Measurements from ENCODE around the gene WNT3.
"Not testable (repeated sequence)": the region's sequence is repeated elsewhere in the genome, so short reads cannot be mapped to it uniquely, and the experiment has no call there.

WNT3 gene, protein sequence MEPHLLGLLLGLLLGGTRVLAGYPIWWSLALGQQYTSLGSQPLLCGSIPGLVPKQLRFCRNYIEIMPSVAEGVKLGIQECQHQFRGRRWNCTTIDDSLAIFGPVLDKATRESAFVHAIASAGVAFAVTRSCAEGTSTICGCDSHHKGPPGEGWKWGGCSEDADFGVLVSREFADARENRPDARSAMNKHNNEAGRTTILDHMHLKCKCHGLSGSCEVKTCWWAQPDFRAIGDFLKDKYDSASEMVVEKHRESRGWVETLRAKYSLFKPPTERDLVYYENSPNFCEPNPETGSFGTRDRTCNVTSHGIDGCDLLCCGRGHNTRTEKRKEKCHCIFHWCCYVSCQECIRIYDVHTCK

DNA sequence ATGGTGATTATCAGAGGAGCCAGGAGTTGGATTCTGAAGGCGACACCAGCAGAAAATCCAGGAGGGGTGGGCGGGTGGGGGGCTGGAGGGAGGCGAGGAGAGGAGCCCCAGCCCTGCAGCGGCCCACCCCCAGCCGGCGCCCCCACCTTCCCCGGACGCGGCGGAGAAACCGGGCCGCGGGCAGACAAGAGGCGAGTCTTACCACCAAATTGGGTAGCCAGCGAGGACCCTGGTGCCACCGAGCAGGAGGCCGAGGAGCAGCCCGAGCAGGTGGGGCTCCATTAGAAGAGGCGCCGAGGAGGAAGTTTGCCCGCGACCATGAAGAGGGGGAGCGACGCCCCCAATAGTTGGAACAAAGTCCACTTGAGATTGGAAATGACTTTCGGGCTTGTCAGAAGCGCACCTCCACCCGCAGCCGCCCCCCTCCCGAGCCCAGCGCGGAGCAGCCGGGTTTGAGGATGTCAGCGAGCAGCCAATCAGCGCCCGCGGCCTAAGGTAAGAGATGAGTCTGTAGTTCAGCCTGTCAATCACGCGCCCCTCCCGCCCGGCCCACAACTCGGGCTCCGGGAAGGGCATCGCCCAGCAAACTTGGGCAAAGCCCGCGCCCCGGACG, at the start of gene WNT3:
Gene WNT3, minus strand, starts transcription at position 377 of the 613 bp plus-strand sequence. Its CDS starts 95 bp downstream, at position 282.
- H3K27ac ChIP-seq: no peak within 1 kb of the TSS
- no peak for DNase-seq (ENCODE audit: low read depth, low spot score)

DNA sequence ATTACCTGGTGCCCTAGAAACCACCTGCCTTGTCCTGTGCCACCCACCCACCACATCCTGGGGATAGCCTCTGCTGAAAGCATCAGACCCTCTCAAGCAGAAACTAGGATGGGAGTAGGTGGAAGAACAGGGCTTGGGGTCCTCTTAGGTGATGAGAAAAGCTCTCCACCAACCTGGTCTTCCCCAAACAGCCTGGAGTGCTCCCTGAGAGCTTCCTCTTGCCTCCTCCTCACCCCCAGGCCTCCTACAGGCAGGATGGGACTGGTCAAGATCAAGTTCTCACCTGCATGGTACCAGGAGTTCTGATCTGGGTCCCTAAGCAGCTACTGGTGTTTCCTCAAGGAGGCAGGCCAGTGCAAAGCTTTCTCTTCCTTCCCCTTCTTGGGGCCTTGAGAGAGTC, 48.3 kb upstream of the WNT3 start:
- H3K27ac ChIP-seq: no peak overlapping the region
- no peak for DNase-seq (ENCODE audit: low read depth, low spot score)

DNA sequence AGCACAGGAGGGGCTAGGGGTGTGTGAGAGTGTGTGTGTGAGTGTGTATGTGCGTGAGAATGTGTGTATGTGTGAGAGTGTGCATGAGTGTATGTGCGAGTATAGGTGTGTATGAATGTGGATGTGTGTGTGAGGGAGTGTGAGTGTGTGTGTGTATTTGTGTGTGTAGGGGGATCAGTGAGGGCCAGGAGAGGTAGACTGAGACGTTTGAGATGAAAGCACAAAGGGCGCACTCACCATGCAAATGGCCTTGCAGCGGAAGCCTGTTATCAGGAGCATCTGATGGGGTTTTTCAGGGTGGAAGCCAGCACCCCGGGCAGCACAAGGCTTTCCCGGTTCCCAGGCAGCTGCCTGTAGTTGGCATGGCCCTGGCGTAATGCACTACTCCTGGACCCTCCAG, 47.8 kb upstream of the WNT3 start:
- DNase-seq (ENCODE audit: low read depth, low spot score): no peak
- H3K27ac ChIP-seq: no peak overlapping the region

DNA sequence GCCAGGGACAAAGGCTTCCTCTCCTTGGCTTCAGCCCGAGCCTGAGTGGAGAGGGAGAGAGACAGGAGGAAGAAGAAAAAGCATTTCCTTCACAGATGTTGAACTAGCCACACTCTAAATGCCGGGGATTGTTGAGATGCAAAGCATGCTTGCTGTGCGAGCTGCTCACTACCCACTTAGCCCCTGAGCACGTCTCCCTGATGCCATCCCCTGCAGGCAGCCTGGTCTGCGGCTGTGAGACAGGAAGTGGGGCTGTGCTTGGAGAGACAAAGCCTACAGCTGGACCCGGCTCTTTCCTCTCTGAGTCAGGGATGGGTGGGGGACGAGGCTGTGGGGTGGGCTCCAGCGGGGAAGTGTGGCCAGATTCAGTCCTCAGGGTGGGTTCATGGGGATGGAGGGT, 46.6 kb upstream of the WNT3 start:
- DNase-seq (ENCODE audit: low read depth, low spot score): no peak
- H3K27ac ChIP-seq: no peak overlapping the region

DNA sequence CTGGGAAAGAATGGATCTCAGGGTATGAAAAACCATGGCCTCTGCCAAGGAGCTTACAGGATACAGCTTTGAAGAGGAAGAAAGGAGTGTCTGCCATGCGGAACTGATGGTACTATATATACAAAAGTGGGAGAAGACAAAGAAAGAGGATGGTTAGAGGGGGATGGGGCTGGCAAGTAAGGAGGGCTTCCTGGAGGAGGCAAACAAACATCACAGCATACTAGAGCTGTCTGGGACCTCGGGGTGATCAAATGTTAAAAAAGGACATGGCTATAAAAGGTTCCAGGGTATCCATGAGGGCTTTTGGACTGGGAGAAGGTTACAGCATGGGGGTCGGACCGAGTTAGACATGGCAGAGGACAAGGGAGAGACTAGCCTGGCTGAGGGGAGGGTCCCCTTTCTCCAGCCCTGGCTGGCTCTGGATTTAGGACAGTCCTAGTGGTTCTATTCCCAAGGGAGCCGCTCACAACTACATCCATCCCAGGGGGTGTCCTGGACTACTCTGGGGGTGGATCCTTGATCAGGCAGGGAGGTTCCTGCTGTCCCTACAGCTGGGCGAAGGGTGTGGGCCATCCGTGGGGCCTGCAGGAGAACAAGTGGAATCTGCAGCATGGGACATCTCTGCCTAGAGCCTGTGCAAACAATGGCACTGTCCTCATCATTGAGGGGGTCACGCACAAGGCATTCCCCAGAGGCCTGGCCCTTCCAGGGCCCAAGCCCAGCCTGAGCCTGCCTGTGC, 45.1 kb upstream of the WNT3 start:
- DNase-seq (ENCODE audit: low read depth, low spot score): no peak
- no peak overlapping the region for H3K27ac ChIP-seq

DNA sequence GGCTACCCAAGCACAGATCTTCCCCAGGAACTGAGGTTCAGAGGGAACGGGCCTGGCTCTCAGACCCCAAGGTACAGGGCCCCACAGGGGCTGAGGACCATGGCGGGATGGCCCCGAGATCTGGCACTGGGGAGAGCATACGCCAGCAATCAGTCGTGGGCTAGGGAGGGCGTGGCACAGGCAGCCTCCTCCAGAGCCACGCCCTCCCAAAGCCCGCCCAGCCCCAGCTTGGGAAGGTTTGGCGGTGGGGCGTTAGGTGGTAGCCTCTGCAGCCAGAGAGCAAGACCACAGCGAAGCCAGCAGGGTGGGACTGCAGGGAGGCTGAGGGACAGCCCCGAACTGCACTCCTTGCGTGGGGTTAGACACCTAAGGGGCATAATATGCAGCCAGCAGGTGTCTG, 44.5 kb upstream of the WNT3 start:
- no peak for DNase-seq (ENCODE audit: low read depth, low spot score)
- no peak overlapping the region for H3K27ac ChIP-seq

DNA sequence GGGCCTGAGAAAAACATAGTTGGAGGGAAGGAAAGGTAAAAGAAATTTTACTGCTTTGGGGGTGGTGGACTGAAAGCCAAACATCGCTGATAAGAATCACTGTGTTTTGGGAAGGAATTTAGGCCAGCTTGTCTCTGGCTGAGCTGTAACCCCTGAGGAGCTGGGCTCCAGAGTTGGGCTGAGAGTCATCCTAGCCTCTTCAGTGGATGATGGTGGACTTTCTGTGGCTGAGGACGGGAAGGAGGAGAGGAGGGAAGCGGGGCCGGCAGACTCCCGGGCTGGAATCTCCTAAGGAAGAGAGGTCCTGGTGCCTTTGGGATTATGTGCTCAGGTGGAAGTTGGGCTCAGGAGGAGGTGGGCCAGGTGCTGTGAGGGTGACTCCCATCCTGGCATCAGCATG, 41.5 kb upstream of the WNT3 start:
- DNase-seq (ENCODE audit: low read depth, low spot score): no peak
- H3K27ac ChIP-seq: no peak overlapping the region

DNA sequence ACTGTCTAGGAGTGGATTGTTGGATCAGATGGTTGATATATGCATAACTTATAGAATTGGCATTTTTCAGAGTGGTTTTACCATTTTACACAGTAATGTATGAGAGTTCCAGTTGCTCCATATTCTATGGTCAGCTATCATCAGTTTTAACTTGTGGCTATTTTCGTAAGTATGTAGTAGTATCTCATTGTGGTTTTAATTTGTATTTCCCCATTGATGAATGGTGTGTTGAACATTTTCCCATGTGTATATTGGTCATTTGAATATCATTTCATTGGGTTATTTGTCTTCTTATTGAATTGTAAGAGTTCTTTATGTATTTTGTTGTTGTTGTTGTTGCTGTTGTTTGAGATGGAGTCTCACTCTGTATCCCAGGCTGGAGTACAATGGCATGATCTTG, 39.1 kb upstream of the WNT3 start:
- DNase-seq (ENCODE audit: low read depth, low spot score): no peak
- H3K27ac ChIP-seq: no peak overlapping the region

DNA sequence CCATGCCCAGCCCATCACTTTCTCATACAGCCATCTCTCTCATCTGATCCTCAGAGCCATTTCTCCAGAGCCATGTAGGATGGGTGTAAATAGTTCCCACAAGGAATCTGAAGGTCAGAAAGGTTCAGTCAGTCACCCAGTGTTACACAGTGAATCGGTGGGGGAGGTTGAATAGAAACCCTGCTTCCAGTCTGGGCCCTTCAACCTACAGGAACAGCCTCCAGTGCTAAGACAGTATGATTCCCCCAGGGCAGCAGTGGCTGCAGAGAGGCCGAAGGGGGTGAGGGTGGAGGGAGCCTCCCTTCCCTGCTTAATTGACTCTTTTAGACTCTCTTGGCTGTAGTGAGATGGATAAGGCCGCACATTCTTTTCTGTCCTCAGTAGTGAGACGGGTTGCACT, 36.5 kb upstream of the WNT3 start:
- no peak for DNase-seq (ENCODE audit: low read depth, low spot score)
- H3K27ac ChIP-seq: no peak overlapping the region

DNA sequence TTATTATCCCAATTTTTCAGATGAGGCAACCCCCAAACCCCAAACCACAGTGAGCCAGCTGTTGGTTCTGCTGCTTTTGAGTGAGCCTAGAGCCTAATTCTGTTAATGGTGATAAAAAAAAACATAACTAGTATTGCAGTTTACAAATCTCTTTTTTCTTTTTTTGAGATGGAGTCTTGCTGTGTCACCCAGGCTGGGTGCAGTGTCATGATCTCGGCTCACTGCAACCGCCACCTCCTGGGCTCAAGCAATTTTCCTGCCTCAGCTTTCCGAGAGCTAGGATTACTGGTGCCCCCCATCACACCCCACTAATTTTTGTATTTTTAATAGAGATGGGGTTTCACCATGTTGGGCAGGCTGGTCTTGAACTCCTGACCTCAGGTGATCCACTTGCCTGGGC, 36.0 kb upstream of the WNT3 start:
- H3K27ac ChIP-seq: no peak overlapping the region

DNA sequence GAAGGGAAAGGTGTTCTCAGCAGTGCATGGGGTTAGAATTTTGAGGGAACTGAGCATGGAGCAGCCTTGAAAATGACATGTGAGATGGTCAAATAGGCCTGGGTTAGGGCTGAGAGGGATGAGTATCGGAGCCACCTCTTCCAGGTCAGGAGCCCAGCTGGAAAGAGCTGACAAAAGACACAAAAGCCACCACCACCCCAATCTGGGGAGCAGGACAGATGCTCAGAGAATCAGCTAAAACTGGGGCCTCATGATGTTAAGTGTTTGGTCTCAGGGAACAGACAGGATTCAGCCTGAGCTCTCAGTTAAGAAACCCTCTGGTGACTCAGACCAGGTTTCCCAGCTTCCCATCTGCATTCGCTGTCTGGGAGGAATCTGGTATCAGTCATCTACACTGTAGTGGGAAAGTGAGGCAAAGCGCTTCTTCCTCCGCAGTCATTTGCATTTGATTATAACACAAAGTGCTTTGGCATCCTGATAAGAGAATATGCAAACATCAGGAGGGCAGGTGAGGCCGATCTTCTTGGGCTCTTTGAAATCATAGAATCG, 35.5 kb upstream of the WNT3 start:
- no peak overlapping the region for H3K27ac ChIP-seq
- no peak for DNase-seq (ENCODE audit: low read depth, low spot score)

More for the DNA sequence above, 36.0 kb upstream of the WNT3 start:
- no peak for DNase-seq (ENCODE audit: low read depth, low spot score)

DNA sequence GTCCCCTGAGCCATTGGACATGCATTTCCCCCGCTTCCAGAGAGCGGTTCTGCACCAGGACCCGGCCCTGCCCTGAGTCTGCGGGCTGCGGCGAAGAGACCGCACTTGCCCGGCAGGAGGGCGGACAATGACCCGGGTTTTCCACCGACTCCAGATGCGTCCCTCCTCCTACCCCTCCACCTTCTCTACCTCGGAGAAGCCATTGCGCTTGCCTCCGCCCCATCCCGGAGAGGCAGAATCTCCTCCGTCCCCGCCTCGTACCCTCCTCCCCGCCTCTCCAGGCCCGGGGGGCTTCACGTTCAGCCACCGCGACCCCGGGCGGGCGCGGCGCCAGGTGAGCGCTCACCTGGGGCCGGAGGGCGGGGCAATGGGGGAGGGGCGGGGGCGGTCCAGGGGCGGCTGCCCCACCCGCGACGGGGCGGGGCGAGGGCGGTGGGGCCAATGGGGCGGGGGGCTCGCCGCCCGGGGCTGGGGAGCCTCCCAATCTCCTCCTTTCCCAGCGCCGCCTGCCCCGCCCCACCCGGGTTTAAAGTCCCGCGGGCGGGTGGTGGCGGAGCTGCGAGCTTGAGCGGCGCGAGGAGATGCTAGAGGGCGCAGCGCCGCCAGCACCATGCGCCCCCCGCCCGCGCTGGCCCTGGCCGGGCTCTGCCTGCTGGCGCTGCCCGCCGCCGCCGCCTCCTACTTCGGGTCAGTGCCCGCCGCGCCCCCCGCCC, 32.7 kb upstream of the WNT3 start, which contains the start of gene WNT9B:
Gene WNT9B, plus strand, starts transcription at position 555 of the 713 bp plus-strand sequence. Its CDS starts 56 bp downstream, at position 611.
- no peak for DNase-seq (ENCODE audit: low read depth, low spot score)
- H3K27ac ChIP-seq: no peak within 1 kb of the TSS

DNA sequence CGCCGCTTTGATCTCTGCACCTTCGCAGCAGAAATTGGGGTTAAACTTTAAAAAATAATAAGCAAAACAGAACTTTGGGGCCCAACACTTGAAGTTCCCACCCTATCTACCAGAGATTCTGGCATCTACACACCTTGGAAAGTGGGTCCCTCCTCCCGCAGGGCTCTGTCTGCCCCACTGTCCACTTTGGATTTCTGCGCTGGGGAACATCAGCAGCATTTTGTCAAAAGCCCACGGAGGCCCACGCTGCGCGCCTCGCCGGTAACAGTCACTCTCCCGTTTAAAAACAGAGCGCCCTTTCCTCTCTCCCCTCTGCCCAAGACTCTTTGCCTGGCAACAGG, 32.2 kb upstream of the WNT3 start:
- H3K27ac ChIP-seq: no peak overlapping the region
- DNase-seq (ENCODE audit: low read depth, low spot score): no peak

DNA sequence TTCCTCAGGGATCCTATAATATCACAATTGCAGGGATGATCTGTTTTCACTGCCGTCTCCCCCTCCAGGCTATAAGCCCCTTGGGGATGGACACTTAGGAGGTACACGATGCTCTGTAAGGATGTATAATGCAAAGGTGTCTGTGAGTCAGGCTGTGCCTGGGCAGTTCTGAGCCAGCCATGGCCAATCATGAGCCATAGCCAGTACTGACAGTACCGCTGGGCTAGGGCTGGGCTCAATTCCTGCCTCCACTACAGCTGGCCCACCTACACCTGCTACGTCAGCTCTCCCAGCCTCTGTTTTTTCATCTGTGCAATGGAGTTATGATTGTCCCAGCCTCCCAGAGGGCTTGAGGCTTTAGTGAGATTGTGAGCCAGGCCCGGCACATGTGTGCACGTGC, 30.0 kb upstream of the WNT3 start:
- H3K27ac ChIP-seq: no peak overlapping the region
- DNase-seq (ENCODE audit: low read depth, low spot score): no peak

DNA sequence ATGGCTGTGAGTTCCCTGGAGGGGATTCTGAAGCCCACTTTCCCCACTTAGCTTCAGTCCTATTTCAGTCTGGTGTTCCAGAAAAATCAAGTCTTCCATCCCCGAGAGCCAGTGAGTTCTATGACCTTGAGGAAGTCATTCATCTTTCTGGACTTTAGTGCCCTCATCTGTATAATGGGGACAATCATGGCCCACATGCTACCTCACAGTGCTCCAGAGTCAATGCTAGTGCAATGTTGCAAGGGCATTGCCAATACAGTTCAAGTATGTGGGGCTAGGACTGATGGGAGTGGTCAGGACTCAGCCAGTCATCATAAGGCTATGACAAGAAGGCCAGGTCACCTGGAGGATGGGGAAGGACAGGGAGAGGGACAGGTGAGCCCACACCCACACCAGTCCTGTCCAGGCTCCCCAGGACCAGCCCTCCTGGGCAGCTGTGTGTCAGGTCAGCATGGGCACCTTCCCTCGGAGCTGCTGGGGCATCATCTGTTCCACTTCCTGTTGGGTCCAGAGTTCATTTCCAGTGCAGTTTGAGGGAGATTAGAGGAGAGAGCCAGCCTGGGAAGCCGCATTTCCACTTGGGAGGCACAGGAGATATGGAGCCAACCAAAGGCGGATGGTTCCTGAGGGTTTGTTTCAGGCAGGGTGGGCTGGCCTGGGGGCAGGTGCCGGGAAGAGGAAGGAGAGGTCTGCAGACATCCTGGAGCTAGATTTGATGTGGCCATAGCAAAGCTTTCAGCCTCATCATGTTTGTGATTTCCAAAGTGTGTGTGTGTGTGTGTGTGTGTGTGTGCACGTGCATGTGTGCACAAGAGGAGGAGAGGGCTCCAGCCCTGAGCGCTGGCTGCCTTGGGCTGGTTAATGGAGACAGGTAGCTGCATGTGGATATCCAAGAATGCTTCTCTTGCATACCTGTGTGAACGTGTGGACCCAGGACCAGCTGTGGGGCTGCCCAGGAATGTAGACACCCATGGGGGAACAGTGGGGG, 29.0 kb upstream of the WNT3 start:
- no peak overlapping the region for H3K27ac ChIP-seq
- no peak for DNase-seq (ENCODE audit: low read depth, low spot score)

DNA sequence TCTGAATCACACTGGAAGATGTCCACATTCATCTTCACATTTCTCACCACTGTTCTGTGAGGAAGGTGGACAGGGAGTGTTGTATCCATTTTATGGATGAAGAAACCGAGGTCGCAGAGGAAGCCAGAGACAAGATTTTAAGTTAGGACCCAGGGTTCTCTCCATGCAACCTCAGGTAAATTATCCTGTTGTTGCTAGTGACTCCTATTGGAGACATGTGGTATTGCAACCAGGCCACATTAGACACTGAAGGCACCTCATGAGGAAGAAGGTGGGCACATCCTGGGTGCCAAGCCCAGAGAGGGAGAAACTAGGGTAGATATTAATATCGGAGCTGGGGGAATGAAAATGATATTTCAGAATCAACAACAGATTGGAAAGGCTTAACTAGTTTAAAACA, 24.3 kb upstream of the WNT3 start:
- H3K27ac ChIP-seq: no peak overlapping the region
- DNase-seq (ENCODE audit: low read depth, low spot score): no peak

DNA sequence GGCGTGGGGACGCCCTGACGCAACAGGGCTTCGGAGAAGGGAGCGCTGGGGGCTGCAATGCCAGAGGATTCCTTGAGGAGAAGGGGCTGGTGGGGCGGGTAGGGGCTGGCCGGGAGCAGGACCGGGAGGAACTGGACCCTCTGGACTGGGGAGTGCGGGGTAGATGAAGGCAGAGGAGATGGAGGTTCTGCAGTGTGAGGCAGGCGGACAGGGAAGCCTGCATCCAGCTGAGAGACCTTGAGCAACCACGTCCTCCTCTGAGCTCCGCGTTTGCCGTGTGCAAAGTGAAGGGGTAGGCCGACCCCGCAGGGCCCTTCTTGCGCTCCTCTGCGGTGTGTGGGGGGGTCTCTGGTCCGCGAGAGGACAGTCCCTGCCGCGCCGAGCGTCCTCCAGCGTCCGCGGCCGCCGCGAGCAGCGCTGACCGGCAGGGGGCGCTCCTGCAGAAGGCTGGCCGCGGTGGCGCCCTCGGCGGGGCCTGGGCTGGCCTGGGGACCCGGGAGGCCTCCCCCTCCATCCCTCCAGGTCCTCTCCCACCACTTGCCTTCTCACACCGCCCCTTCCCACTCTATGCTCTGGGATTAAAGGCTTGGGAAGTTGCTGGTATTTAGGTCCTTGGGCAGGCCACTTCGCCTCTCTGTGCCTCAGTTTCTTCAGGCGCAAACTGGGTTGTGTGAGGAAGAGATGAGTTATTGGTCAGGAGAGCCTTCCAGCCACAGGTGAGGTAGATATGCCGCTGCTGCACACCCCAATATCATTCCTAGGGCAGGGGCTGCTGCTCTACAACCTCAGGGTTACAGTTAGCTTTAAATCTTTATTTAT, 23.3 kb upstream of the WNT3 start:
- no peak overlapping the region for H3K27ac ChIP-seq
- DNase-seq (ENCODE audit: low read depth, low spot score): no peak

DNA sequence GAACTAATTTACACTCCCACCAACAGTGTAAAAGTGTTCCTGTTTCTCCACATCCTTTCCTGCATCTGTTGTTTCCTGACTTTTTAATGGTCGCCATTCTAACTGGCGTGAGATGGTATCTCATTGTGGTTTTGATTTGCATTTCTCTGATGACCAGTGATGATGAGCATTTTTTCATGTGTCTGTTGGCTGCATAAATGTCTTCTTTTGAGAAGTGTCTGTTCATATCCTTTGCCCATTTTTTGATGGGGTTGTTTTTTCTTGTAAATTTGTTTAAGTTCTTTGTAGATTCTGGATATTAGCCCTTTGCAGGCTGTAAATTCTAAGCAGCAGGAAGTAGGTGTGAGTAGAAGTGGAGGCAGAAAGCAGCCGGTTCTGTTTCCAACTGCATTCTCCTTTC, 22.1 kb upstream of the WNT3 start:
- not testable (repeated sequence) for DNase-seq (ENCODE audit: low read depth, low spot score); H3K27ac ChIP-seq

DNA sequence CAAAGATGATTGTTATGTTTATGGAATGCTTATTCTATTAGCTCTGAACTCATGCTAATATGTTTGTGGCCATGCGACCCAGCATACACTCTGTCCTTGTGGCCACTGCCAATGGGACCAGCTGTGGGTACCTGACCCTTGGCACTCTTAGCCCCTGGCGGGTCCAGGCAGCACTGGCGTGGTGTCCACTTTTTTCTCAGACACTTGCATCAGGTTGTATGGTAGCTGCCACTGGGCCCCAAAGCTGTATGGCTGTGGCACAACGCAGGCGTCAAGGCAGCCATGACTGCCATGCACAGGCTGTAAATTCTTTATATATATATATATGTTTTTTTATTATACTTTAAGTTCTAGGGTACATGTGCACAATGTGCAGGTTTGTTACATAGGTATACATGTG, 20.7 kb upstream of the WNT3 start:
- no peak for DNase-seq (ENCODE audit: low read depth, low spot score)
- no peak overlapping the region for H3K27ac ChIP-seq

Data from epithelial cell of prostate (primary cell).